GM19035 (cell line): ENCODE results near the gene ETS2.

Experiments
- ATAC-seq: cut with Tn5 transposase; IDR thresholded peaks from one replicate; pipeline ENCODE4 v1.9.1; 2021; ENCODE audit not compliant: unreplicated experiment

The ETS2 gene

GRCh38 chr21:38777531-38777930 lies 28.2 kb upstream of the ETS2 start:
- no peak for ATAC-seq

GRCh38 chr21:38780879-38781278 lies 24.9 kb upstream of the ETS2 start:
- ATAC-seq = no peak

- no peak for ATAC-seq
Observed at GRCh38 chr21:38784458-38785266, 21.1 kb upstream of the ETS2 start.

- ATAC-seq = no peak
Observed at GRCh38 chr21:38785483-38785882, 20.2 kb upstream of the ETS2 start.

- no peak for ATAC-seq
Observed at GRCh38 chr21:38787016-38787415, 18.7 kb upstream of the ETS2 start.

GRCh38 chr21:38787461-38788274 lies 18.1 kb upstream of the ETS2 start:
- ATAC-seq = no peak

- no peak for ATAC-seq
Observed at GRCh38 chr21:38788275-38788905, 17.3 kb upstream of the ETS2 start.

- no peak for ATAC-seq
Observed at GRCh38 chr21:38789275-38789674, 16.5 kb upstream of the ETS2 start.

GRCh38 chr21:38790059-38790458 lies 15.7 kb upstream of the ETS2 start:
- ATAC-seq = no peak

- no peak for ATAC-seq
Observed at GRCh38 chr21:38790961-38791360, 14.8 kb upstream of the ETS2 start.

- no peak for ATAC-seq
Observed at GRCh38 chr21:38792676-38793459, 12.9 kb upstream of the ETS2 start.

- no peak for ATAC-seq
Observed at GRCh38 chr21:38793926-38794713, 11.6 kb upstream of the ETS2 start.

- no peak for ATAC-seq
Observed at GRCh38 chr21:38794978-38795377, 10.8 kb upstream of the ETS2 start.

GRCh38 chr21:38795475-38795874 lies 10.3 kb upstream of the ETS2 start:
- ATAC-seq = no peak

- no peak for ATAC-seq
Observed at GRCh38 chr21:38796424-38796823, 9.3 kb upstream of the ETS2 start.

GRCh38 chr21:38797470-38797869 lies 8.3 kb upstream of the ETS2 start:
- no peak for ATAC-seq

GRCh38 chr21:38798081-38798480 lies 7.6 kb upstream of the ETS2 start:
- ATAC-seq = no peak

GRCh38 chr21:38798481-38798882 lies 7.2 kb upstream of the ETS2 start:
- ATAC-seq = no peak

- ATAC-seq = no peak
Observed at GRCh38 chr21:38800046-38800758, 5.5 kb upstream of the ETS2 start.
